HG02763 (cell line): ENCODE data around the gene MTMR12.
"Not testable (repeated sequence)": the region's sequence is repeated elsewhere in the genome, so short reads cannot be mapped to it uniquely, and the experiment has no call there.

ENCODE experiments used
- ATAC-seq: cut with Tn5 transposase; IDR thresholded peaks from one replicate; pipeline ENCODE4 v1.9.1; 2021; ENCODE audit warnings: mild to moderate bottlenecking, moderate library complexity; ENCODE audit not compliant: unreplicated experiment

MTMR12 gene

DNA sequence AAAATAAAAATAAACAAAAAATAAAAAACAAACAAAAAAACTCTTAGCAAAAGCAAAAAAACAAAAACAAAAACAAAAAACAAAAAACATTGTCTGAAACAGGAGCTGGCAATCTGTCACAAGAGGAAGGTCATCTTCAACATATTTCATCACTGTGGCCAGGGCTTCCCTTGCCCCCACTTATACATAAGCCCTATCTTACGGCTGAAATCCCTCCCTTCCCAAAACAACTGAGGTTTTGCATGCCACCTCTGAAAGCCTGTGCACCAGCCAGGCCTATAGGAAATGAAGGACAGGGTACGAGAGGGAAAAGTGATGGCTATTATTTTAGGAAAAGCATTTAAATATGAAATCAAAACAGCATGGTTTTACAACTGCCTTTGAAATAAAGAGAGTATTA lies 10.8 kb downstream of the MTMR12 start:
- ATAC-seq: no peak

DNA sequence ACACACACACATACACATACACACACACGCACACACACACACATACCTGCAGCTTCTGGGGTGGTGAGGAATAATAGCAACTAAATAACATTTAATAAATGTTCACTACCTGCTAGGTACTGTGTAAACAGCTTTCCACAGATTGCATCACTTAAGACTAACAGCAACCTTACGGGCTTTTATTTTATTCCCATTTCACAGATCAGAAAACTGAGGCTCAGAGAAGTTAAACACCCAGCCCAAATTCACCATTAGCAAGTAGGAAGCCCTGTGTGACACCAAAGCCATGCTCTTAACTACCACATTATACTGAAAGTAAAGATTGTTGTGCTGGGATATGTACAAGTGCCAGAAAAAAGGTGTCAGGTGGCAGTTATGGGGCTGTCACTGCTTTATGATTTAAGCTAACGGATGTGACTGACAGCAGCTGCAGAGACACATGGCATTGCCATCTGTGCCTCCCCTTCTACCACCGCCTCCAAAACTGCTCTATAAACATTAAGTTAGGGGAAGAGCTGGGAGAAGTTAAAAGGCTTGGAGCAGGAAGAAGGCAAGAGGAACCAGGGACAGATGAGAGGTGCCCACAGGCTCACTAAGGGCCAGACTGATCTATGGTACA lies 13.6 kb downstream of the MTMR12 start:
- no peak for ATAC-seq

DNA sequence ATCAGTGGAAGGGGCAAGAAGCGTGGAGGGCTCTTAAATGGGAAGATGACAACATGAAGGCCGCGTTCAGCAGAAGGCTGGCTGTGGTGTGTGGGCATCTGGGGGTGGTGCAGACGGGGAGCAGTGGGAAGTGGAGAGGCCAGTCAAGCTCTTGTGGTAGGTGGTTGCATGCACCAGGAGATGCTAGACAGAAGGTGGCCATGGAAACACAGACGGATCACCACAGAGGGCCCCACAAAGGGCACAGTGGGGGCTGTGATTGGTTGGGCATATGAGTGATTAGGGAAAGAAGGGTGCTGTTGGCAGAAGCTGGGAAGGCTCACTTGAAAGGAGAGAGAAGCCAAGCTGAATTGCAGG lies 14.7 kb downstream of the MTMR12 start:
- ATAC-seq: peak; percentile 62

- ATAC-seq: no peak
These were observed 15.3 kb downstream of the MTMR12 start for GRCh38 chr5:32297181-32298058.

DNA sequence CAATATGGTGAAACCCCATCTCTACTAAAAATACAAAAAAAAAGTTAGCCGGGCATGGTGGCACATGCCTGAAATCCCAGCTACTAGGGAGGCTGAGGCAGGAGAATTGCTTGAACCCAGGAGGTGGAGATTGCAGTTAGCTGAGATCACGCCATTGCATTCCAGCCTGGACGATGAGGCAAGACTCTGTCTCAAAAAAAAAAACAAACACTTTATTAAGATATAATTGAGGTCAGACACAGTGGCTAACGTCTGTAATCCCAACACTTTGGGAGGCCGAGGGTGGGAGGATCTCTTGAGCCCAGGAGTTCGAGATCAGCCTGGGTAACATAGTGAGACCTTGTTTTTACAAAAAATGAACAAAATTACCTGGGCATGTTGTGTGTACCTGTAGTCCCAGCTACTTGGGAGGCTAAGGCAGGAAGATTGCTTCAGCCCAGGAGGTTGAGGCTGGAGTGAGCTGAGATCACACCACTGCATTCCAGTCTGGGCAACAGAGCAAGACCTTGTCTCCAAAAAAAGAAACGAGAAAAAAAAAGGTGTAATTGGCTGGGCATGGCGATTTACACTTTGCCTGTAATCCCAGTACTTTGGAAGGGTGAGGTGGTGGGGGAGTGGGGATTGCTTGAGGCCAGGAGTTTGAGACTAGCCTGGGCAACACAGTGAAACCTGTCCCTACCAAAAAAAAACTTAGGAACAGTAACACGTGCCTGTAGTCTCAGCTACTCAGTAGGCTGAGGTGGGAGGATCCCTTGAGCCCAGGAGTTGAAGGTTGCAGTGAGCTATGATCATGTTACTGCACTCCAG lies 16.6 kb downstream of the MTMR12 start:
- not testable (repeated sequence) for ATAC-seq

GRCh38 chr5:32291591-32291990 lies 21.1 kb downstream of the MTMR12 start:
- ATAC-seq: no peak

DNA sequence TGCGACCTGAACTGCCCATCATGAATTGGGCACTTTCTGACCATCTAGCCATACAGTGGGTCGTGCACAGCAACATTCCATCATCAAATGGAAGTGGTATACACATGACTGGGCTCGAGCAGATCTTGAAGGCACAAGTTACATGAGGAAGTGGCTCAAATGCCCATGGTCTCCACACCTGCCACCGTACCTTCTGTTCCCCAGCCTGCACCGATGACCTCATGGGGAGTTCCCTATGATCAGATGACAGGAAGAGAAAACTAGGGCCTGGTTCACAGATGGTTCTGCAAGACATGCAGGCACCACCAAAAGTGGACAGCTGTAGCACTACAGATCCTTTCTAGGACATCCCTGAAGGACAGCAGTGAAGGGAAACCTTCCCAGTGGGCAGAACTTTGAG lies 21.8 kb downstream of the MTMR12 start:
- ATAC-seq: no peak

DNA sequence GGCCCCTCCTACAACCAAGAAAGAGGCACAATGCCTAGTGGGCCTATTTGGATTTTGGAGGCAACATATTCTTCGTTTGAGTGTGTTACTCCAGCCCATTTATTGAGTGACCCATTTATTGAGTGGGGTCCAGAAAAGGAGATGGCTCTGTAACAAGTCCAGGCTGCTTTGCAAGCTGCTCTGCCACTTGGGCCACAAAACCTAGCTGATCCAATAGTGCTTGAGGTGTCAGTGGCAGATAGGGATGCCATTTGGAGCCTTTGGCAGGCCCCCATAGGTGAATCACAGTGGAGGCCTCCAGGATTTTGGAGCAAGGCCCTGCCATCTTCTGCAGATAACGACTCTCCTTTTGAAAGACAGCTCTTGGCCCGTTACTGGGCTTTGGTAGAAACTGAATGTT lies 22.2 kb downstream of the MTMR12 start:
- not testable (repeated sequence) for ATAC-seq

DNA sequence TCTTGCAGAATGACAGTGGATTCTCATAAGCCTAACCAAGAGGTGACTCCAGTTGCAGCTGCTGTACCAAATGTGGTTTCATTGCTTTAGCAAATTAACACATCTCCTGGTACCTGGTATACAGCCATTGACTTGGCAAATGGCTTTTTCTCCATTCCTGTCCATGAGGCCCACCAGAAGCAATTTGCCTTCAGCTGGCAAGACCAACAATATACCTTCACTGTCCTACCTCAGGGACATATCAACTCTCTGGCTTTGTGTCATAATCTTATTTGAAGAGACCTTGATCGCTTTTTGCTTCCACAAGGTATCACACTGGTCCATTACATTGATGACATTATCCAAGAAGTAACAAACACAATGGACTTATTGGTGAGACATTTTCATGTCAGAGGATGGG lies 22.8 kb downstream of the MTMR12 start:
- ATAC-seq: not testable (repeated sequence)

- not testable (repeated sequence) for ATAC-seq
These were observed 24.6 kb downstream of the MTMR12 start for GRCh38 chr5:32288135-32288534.

DNA sequence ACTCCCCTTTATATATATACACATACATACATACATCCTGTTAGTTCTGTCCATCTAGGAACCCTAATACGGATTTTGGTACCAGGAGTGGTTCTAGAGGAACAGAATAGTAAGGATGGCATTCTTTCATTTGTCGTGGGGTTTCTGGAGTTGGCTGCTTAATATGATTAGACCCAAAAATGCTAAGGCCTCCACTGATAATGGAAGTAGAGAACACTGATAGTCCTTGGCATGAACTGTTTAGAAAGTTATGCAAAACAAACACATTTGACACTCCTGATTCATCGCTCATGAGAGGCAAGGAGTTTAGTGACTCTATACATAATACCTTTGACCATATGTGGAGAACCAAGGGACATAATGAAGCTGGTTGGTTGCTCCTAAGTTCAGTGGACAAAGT lies 25.2 kb downstream of the MTMR12 start:
- ATAC-seq: not testable (repeated sequence)

DNA sequence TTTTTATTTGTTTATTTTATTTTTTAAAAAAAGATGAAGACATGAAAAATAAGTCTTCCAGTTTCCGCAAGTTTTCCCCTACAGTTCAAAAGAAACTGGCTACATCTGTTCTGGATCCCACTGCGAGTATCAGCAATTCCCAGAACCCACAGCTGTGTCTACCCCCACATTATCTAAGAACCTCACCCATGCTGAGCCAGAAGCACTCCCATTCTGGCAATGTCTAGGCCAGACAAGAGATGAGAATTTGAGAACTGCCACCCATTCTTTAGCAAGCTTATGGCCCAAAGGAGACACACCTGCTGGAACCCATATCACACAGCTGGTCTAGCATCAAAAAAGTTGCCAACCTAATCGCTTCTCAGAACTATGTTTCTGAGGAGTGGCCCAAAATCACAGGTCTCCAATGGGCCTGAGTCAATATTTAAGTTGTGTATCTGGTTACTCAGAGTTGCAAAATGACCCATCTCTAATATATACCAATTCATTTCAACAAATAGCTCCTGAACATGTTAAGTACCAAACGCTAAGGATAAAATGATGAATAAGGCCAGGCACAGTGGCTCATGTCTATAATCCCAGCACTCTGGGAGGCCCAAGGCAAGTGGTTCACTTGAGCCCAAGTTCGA lies 27.1 kb downstream of the MTMR12 start:
- no peak for ATAC-seq

DNA sequence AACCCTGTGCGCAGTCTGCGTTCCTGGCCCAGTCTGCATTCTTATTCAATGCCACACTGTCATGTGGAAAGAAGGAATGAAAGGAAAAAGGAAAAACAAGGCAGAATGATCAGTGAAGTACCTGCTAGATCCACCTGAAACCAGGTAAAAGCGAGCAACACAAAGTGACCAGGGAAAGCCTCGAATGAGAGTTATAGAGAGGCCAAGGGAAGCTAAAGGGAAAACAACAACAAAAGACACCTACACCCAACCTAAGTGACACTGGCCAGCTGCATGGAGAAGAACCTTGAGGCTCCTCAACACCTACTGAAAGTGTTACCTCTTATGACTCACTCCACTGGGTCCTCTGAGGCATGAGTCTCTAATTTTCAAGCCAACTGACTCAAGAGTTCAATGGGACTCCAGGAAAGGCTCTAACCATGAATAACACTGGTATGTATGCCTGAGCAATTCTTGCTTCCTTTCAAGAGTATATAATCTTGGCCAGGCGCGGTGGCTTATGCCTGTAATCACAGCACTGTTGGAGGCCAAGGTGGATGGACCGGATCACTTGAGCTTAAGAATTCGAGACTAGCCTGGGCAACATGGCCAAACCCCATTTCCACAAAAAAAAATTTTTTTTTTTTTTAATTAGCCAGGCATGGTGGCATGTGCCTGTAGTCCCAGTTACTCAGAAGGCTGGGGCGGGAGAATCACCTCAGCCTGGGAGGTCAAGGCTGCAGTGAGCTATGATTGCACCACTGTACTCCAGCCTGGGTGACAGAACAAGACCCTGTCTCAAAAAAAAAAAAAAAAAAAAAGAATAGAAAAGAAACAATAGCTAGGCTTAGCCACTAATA lies 29.0 kb downstream of the MTMR12 start:
- peak; percentile 55 for ATAC-seq

DNA sequence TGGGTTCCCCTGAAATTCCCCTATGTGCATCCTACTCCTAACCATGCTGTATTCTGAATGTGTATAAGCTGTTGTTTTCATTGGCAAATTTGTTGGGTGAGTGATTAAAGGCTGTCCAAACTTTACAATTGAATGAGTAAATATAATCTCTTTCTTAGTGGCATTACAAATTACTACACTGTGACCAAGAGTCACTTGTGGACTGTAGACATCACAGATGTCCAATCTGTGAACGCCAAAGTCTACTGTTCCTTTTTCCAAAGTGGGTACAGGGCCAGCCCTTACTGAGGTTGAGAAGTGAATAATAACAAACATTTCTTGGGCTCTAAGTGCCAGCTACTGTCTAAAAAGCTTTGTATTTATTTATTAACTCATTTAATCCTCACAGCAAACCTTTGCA lies 29.7 kb downstream of the MTMR12 start:
- ATAC-seq: no peak

GRCh38 chr5:32282633-32283032 lies 30.1 kb downstream of the MTMR12 start:
- ATAC-seq: no peak

GRCh38 chr5:32281378-32282133 lies 31.2 kb downstream of the MTMR12 start:
- not testable (repeated sequence) for ATAC-seq

- ATAC-seq: peak; percentile 76
These were observed 32.1 kb downstream of the MTMR12 start for GRCh38 chr5:32280656-32281081.

DNA sequence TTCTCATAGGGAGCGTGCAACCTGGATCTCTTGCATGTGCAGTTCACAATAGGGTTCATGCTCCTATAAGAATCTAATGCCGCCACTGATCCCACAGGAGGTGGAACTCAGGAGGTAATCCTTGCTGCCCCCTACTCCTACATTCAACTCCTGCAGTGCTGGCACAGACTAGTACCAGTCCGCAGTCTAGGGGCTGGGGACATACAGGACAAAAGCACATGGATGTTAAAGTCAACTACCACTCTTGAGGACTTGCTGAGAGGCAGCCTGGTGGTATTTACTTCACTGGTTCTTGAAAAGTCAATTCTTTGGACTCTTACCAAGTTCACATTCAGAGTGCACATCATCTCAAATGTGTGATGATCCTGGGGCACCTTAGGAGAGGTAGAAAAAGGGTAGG lies 33.0 kb downstream of the MTMR12 start:
- no peak for ATAC-seq

DNA sequence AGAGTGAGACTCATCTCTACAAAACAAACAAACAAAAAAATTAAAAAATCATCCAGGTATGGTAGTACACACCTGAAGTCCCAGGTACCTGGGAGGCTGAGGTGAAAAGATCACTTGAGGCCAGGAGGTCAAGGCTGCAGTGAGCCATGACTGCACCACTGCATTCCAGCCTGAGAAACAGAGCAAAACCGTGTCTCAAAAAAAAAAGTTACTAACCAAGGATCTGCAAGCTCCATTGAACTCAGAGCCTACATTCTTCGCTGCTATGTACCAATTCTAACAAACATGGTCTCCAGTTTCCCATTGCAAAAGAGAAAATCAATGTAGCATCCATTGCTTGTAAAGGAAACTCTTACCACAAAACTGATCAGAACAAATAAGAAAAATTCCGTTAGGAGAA lies 33.5 kb downstream of the MTMR12 start:
- ATAC-seq: no peak

GRCh38 chr5:32278406-32278805 lies 34.3 kb downstream of the MTMR12 start:
- ATAC-seq: no peak
